H9 (cell line): Measurements from ENCODE around the gene XXYLT1. TPM values are rescaled to one million over a fixed set of nuclear protein-coding genes. Genes with fewer than 3 reads are reported as not detected.

Source experiments
- DNase-seq: peaks from one replicate; pipeline ENCODE4 v3.0.0-alpha.2; 2017
- H2AFZ ChIP-seq: one replicate; pipeline ENCODE4 v1.6.1; 2013; ENCODE audit warnings: mild to moderate bottlenecking, low read length, control low read depth, moderate library complexity
- H2AK5ac ChIP-seq: 2 replicates; pipeline ENCODE4 v1.6.1; 2013; ENCODE audit warnings: low read length, control low read depth, mixed read lengths; ENCODE audit not compliant: insufficient read length
- H2BK120ac ChIP-seq: one replicate; pipeline ENCODE4 v1.6.1; 2013; ENCODE audit warnings: low read depth, mild to moderate bottlenecking, low read length, control low read depth, inconsistent platforms; ENCODE audit not compliant: poor library complexity, severe bottlenecking
- H2BK12ac ChIP-seq: 2 replicates; pipeline ENCODE4 v1.6.1; 2013; ENCODE audit warnings: low read length, control low read depth, mixed read lengths, low read depth; ENCODE audit not compliant: insufficient read length
- H2BK15ac ChIP-seq: 2 replicates; pipeline ENCODE4 v1.6.1; 2013; ENCODE audit warnings: low read depth, low read length, control low read depth
- H2BK20ac ChIP-seq: one replicate; pipeline ENCODE4 v1.6.1; 2013; ENCODE audit warnings: low read depth, mild to moderate bottlenecking, low read length, control low read depth, inconsistent platforms; ENCODE audit not compliant: poor library complexity, severe bottlenecking
- H2BK5ac ChIP-seq: 2 replicates; pipeline ENCODE4 v1.6.1; 2013; ENCODE audit warnings: low read length, control low read depth, mixed read lengths; ENCODE audit not compliant: insufficient read length
- H3K14ac ChIP-seq: 2 replicates; pipeline ENCODE4 v1.6.1; 2013; ENCODE audit warnings: low read length, control low read depth; ENCODE audit not compliant: insufficient read depth
- H3K18ac ChIP-seq: 2 replicates; pipeline ENCODE4 v1.6.1; 2013; ENCODE audit warnings: low read depth, mild to moderate bottlenecking, mixed read lengths, low read length, control low read depth; ENCODE audit not compliant: insufficient read length
- H3K23ac ChIP-seq: 2 replicates; pipeline ENCODE4 v1.6.1; 2013; ENCODE audit warnings: low read length, control low read depth, mixed read lengths, low read depth; ENCODE audit not compliant: insufficient read length
- H3K23me2 ChIP-seq: 2 replicates; pipeline ENCODE4 v1.6.1; 2013; ENCODE audit warnings: low read depth, mild to moderate bottlenecking, mixed read lengths, low read length, control low read depth; ENCODE audit not compliant: insufficient read length, poor library complexity, severe bottlenecking
- H3K27ac ChIP-seq: 2 replicates; pipeline ENCODE4 v1.5.1; 2013; ENCODE audit warnings: low read length, control low read depth, mixed read lengths, low read depth; ENCODE audit not compliant: insufficient read length
- H3K27me3 ChIP-seq: 2 replicates; pipeline ENCODE4 v1.6.1; 2013; ENCODE audit warnings: low read length, control low read depth, inconsistent platforms; ENCODE audit not compliant: insufficient read depth
- H3K4ac ChIP-seq: 2 replicates; pipeline ENCODE4 v1.6.1; 2013; ENCODE audit warnings: low read depth, mild to moderate bottlenecking, control low read depth, inconsistent platforms, low read length, moderate library complexity
- H3K4me1 ChIP-seq: 2 replicates; pipeline ENCODE4 v1.6.1; 2013; ENCODE audit warnings: low read length, control low read depth, inconsistent platforms; ENCODE audit not compliant: insufficient read depth
- H3K4me2 ChIP-seq: 2 replicates; pipeline ENCODE4 v1.6.1; 2013; ENCODE audit warnings: low read length, control low read depth, mixed read lengths; ENCODE audit not compliant: insufficient read length, insufficient read depth
- H3K56ac ChIP-seq: 2 replicates; pipeline ENCODE4 v1.6.1; 2013; ENCODE audit warnings: low read depth, mild to moderate bottlenecking, mixed read lengths, low read length, control low read depth; ENCODE audit not compliant: insufficient read length
- H3K79me1 ChIP-seq: 2 replicates; pipeline ENCODE4 v1.6.1; 2013; ENCODE audit warnings: low read depth, mild to moderate bottlenecking, moderate library complexity, low read length, control low read depth, inconsistent platforms; ENCODE audit not compliant: insufficient read depth, poor library complexity, severe bottlenecking
- H3K79me2 ChIP-seq: 2 replicates; pipeline ENCODE4 v1.6.1; 2013; ENCODE audit warnings: low read length, control low read depth, inconsistent platforms; ENCODE audit not compliant: insufficient read depth
- H3K9ac ChIP-seq: 2 replicates; pipeline ENCODE4 v1.6.1; 2013; ENCODE audit warnings: low read length, control low read depth, mixed read lengths; ENCODE audit not compliant: insufficient read length; ENCODE audit errors: extremely low read depth
- H3K9me3 ChIP-seq: one replicate; pipeline ENCODE4 v1.6.1; 2013; ENCODE audit warnings: low read depth, low read length, inconsistent platforms; ENCODE audit not compliant: control insufficient read depth
- H3T11ph ChIP-seq: one replicate; pipeline ENCODE4 v1.6.1; 2013; ENCODE audit warnings: mild to moderate bottlenecking, low read length, control low read depth, inconsistent platforms
- H4K20me1 ChIP-seq: one replicate; pipeline ENCODE4 v1.6.1; 2013; ENCODE audit not compliant: control insufficient read depth, insufficient read length, insufficient read depth
- H4K5ac ChIP-seq: 2 replicates; pipeline ENCODE4 v1.6.1; 2013; ENCODE audit warnings: low read depth, mild to moderate bottlenecking, mixed read lengths, low read length, control low read depth; ENCODE audit not compliant: insufficient read length
- H4K8ac ChIP-seq: replicated peaks from 2 replicates; pipeline ENCODE4 v1.6.1; 2013; ENCODE audit warnings: low read length, control low read depth, mixed read lengths, low read depth; ENCODE audit not compliant: insufficient read length
- H4K91ac ChIP-seq: 2 replicates; pipeline ENCODE4 v1.6.1; 2013; ENCODE audit warnings: low read depth, mild to moderate bottlenecking, moderate library complexity, mixed read lengths, low read length, control low read depth; ENCODE audit not compliant: insufficient read length
- H3K27ac Mint-ChIP-seq, 3 experiments: 2 replicates in 2 of 3; 3 replicates in 1 of 3; pipeline ENCODE4 v1.8.0; 2020 to 2021; ENCODE audit warnings: mixed read lengths in 3 of 3, mild to moderate bottlenecking in 1 of 3, moderate library complexity in 1 of 3
- H3K27me3 Mint-ChIP-seq: 2 replicates; pipeline ENCODE4 v1.8.0; 2021; ENCODE audit warnings: low read depth, mild to moderate bottlenecking, moderate library complexity, mixed read lengths
- H3K36me3 Mint-ChIP-seq, 3 experiments: 2 replicates in 2 of 3; 3 replicates in 1 of 3; pipeline ENCODE4 v1.8.0; 2020 to 2021; ENCODE audit warnings: low read depth in 3 of 3, mixed read lengths in 3 of 3; ENCODE audit not compliant: insufficient read depth in 1 of 3
- H3K4me1 Mint-ChIP-seq, 2 experiments: 2 replicates each; pipeline ENCODE4 v1.8.0; 2020; ENCODE audit warnings: mixed read lengths in 2 of 2
- H3K4me3 Mint-ChIP-seq, 2 experiments: 2 replicates in 1 of 2; 3 replicates in 1 of 2; pipeline ENCODE4 v1.8.0; 2020 to 2021; ENCODE audit warnings: mild to moderate bottlenecking in 2 of 2, mixed read lengths in 2 of 2, moderate library complexity in 1 of 2
- H3K9me3 Mint-ChIP-seq, 2 experiments: 2 replicates in 1 of 2; 3 replicates in 1 of 2; pipeline ENCODE4 v1.8.0; 2020; ENCODE audit warnings: mild to moderate bottlenecking in 2 of 2, mixed read lengths in 2 of 2, moderate library complexity in 1 of 2
- CTCF ChIP-seq: fragments of 200-600 bp; sonication (generic); conservative IDR thresholded peaks from 3 replicates; pipeline ENCODE4 v1.8.0; 2021; ENCODE audit warnings: antibody characterized with exemption, mild to moderate bottlenecking
- WGBS: extraction: QIAGEN DNeasy Blood & Tissue Kit; methylation state at CpG from one replicate; pipeline ENCODE4 v1.1.7; 2013; ENCODE audit warnings: missing lambda C conversion rate, low lambda C conversion rate, mixed read lengths; ENCODE audit not compliant: insufficient read length; ENCODE audit errors: extremely low coverage; 5-methylcytosine and 5-hydroxymethylcytosine counted together
- total RNA-seq: library from RNA; stranded (reverse); gene quantifications from 2 replicates; pipeline ENCODE4 v1.2.1, GENCODE V29; 2021

Gene XXYLT1
- total RNA-seq, 1 experiment from 2014 or later: 22.7 TPM

- H2BK12ac ChIP-seq: no peak overlapping the region
- no peak overlapping the region for H3T11ph ChIP-seq
- H2AK5ac ChIP-seq: no peak overlapping the region
- no CpG with 5 or more reads among the region's 13 CpGs for WGBS
- Mint-ChIP-seq H3K27me3 (no peaks in the 10 kb centered on the region; the same call in none of the 2 replicates), H3K36me3 (peaks cover 16 to 42% (median 35%) of the 10 kb centered on the region in 3 experiments), H3K27ac (peak overlapping the region in 1 of 3 experiments; percentile 13; a peak in 1 of 7 replicates), H3K4me1 (peaks cover 27 to 29% of the 10 kb centered on the region in 2 experiments), H3K9me3 (no peaks in the 10 kb centered on the region), H3K4me3 (no peak overlapping the region)
- H3K27me3 ChIP-seq: no peaks in the 10 kb centered on the region
- no peak overlapping the region for H4K91ac ChIP-seq
- H2BK20ac ChIP-seq: no peak overlapping the region
- peaks cover 7% of the 10 kb centered on the region for H3K23me2 ChIP-seq
- peaks cover 7% of the 10 kb centered on the region for H3K79me1 ChIP-seq
- H3K14ac ChIP-seq: no peak overlapping the region
- H3K9ac ChIP-seq: no peak overlapping the region
- no peak overlapping the region for H3K18ac ChIP-seq
- no peak overlapping the region for H3K4me2 ChIP-seq
- no peak for DNase-seq
- no peak overlapping the region for H4K5ac ChIP-seq
- H3K4ac ChIP-seq: no peak overlapping the region
- peaks cover 19% of the 10 kb centered on the region for H3K79me2 ChIP-seq
- peaks cover 3% of the 10 kb centered on the region; the same call in 1 of the 2 replicates for H3K4me1 ChIP-seq
- no peaks in the 10 kb centered on the region for H3K9me3 ChIP-seq
- no peak overlapping the region for H2BK5ac ChIP-seq
- H2BK120ac ChIP-seq: no peak overlapping the region
- no peaks in the 10 kb centered on the region for H4K20me1 ChIP-seq
- no peak overlapping the region for H4K8ac ChIP-seq
- 0 out of 3 replicates have a peak, but pooled peaks have one; percentile 17 for TF ChIP-seq CTCF
- H3K27ac ChIP-seq: no peak overlapping the region
- no peak overlapping the region for H3K56ac ChIP-seq
- H2AFZ ChIP-seq: no peak overlapping the region
- no peak overlapping the region for H2BK15ac ChIP-seq
- H3K23ac ChIP-seq: no peak overlapping the region
Measured at GRCh38 chr3:195265363-195265976, 5.5 kb downstream of the XXYLT1 start.
